NOMO-1 (cell line): ENCODE results near the gene LMOD3.
A peak's percentile ranks its signal among the peaks of the same experiment; 100 is the strongest.

Experiments
- DNase-seq, 2 experiments: peaks; one replicate each; lab custom pipeline; 2025; ENCODE audit not compliant: unreplicated experiment in 2 of 2; lab: John Stamatoyannopoulos, UW

LMOD3 gene

GRCh38 chr3:69065318-69065964 is 57.0 kb downstream of the LMOD3 start:
- no peak for DNase-seq

- DNase-seq: no peak
These were observed 58.8 kb downstream of the LMOD3 start for GRCh38 chr3:69063636-69064035.

GRCh38 chr3:69059688-69060087 is 62.7 kb downstream of the LMOD3 start:
- DNase-seq: no peak

GRCh38 chr3:69058947-69059224 is 63.5 kb downstream of the LMOD3 start:
- no peak for DNase-seq

- DNase-seq: peak in 1 of 2 experiments; percentile 45
These were observed 64.0 kb downstream of the LMOD3 start for GRCh38 chr3:69058180-69058946.
